DOHH2 (cell line): ENCODE measurements around the gene PCYT2.

Source experiments
- H3F3A ChIP-seq: fragments of 200-600 bp; sonication (generic), shearing (Covaris generic); 2 replicates; pipeline ENCODE4 v1.6.0; 2016; ENCODE audit warnings: antibody characterized with exemption, mild to moderate bottlenecking; ENCODE audit not compliant: control insufficient read depth, insufficient read depth
- H3K27ac ChIP-seq: fragments of 200-600 bp; sonication (generic); 2 replicates; pipeline ENCODE4 v1.5.1; 2014; ENCODE audit warnings: low read depth, mild to moderate bottlenecking, low read length, moderate library complexity
- H3K27me3 ChIP-seq: fragments of 200-600 bp; sonication (generic); 2 replicates; pipeline ENCODE4 v1.6.1; 2014; ENCODE audit warnings: mild to moderate bottlenecking, low read length, mixed read lengths; ENCODE audit not compliant: control insufficient read depth
- H3K36me3 ChIP-seq: fragments of 200-600 bp; sonication (generic); 2 replicates; pipeline ENCODE4 v1.6.1; 2014; ENCODE audit warnings: mild to moderate bottlenecking, low read length, moderate library complexity, mixed read lengths; ENCODE audit not compliant: control insufficient read depth
- H3K4me1 ChIP-seq: fragments of 200-600 bp; sonication (generic); 2 replicates; pipeline ENCODE4 v1.6.1; 2014; ENCODE audit warnings: mild to moderate bottlenecking, low read length, mixed read lengths; ENCODE audit not compliant: control insufficient read depth
- H3K4me2 ChIP-seq: fragments of 200-600 bp; sonication (generic); 2 replicates; pipeline ENCODE4 v1.6.0; 2014; ENCODE audit warnings: mild to moderate bottlenecking, low read length, moderate library complexity
- H3K4me3 ChIP-seq: fragments of 200-600 bp; sonication (generic); 2 replicates; pipeline ENCODE4 v1.5.1; 2014; ENCODE audit warnings: mild to moderate bottlenecking, low read length, mixed read lengths
- H3K79me2 ChIP-seq: fragments of 200-600 bp; sonication (generic); 2 replicates; pipeline ENCODE4 v1.6.1; 2014; ENCODE audit warnings: mild to moderate bottlenecking, low read length, mixed read lengths; ENCODE audit not compliant: control insufficient read depth
- H3K9me2 ChIP-seq: fragments of 200-600 bp; sonication (generic); replicated peaks from 2 replicates; pipeline ENCODE4 v1.6.1; 2014; ENCODE audit warnings: mild to moderate bottlenecking, low read length, mixed read lengths; ENCODE audit not compliant: control insufficient read depth
- H3K9me3 ChIP-seq: fragments of 200-600 bp; sonication (generic); 2 replicates; pipeline ENCODE4 v1.6.1; 2014; ENCODE audit warnings: antibody characterized with exemption, low read length, mixed read lengths; ENCODE audit not compliant: control insufficient read depth, insufficient read depth
- H4K20me1 ChIP-seq: fragments of 200-600 bp; sonication (generic); 2 replicates; pipeline ENCODE4 v1.6.0; 2014; ENCODE audit warnings: low read depth, mild to moderate bottlenecking, antibody characterized with exemption, low read length, moderate library complexity; ENCODE audit not compliant: control insufficient read depth, insufficient read depth
- CTCF ChIP-seq: fragments of 200-600 bp; sonication (generic); IDR thresholded peaks from one replicate; pipeline ENCODE4 v1.5.1; 2014; ENCODE audit warnings: antibody characterized with exemption, mild to moderate bottlenecking, low read depth, low read length; ENCODE audit not compliant: poor library complexity, severe bottlenecking
- EZH2phosphoT487 ChIP-seq: fragments of 200-600 bp; sonication (generic); IDR thresholded peaks from 2 replicates; pipeline ENCODE4 v1.6.1; 2017; ENCODE audit warnings: borderline replicate concordance, mild to moderate bottlenecking, antibody characterized with exemption, low read length, moderate library complexity, mixed read lengths

PCYT2 gene

GRCh38 chr17:81948635-81949378, 37.6 kb upstream of the PCYT2 start:
- Histone ChIP-seq H3K79me2 (no peaks in the 10 kb centered on the region), H3K4me2 (no peak overlapping the region), H3F3A (no peaks in the 10 kb centered on the region), H3K27me3 (no peaks in the 10 kb centered on the region), H3K4me3 (no peak overlapping the region), H3K4me1 (peaks cover 3% of the 10 kb centered on the region; the same call in 1 of the 2 replicates), H3K9me3 (no peaks in the 10 kb centered on the region), H4K20me1 (no peaks in the 10 kb centered on the region), H3K36me3 (no peaks in the 10 kb centered on the region), H3K9me2 (no peaks in the 10 kb centered on the region), H3K27ac (no peak overlapping the region)
- no peak for TF ChIP-seq CTCF

- Histone ChIP-seq H3K27ac (no peak within 1 kb of the TSS), H3K9me3 (no peaks in the 10 kb centered on the region), H3K9me2 (no peaks in the 10 kb centered on the region), H3K27me3 (no peaks in the 10 kb centered on the region), H3K4me1 (peaks cover 3% of the 10 kb centered on the region), H3K4me2 (no peak within 1 kb of the TSS), H3K79me2 (no peaks in the 10 kb centered on the region), H3K4me3 (no peak within 1 kb of the TSS), H3K36me3 (no peaks in the 10 kb centered on the region), H3F3A (no peaks in the 10 kb centered on the region), H4K20me1 (no peaks in the 10 kb centered on the region)
- TF ChIP-seq EZH2phosphoT487 (no peak), CTCF (no peak)
These were observed 36.0 kb upstream of the PCYT2 start, which contains the start of gene MYADML2 for GRCh38 chr17:81947189-81947588. TSS of gene MYADML2 (minus strand) at chr17:81947233. CDS start at chr17:81941741, 5,492 bp downstream.

- no peak overlapping the region for H3K4me3 ChIP-seq
- no peak overlapping the region for H3K4me2 ChIP-seq
- no peaks in the 10 kb centered on the region for H4K20me1 ChIP-seq
- no peaks in the 10 kb centered on the region for H3K79me2 ChIP-seq
- H3K27me3 ChIP-seq = no peaks in the 10 kb centered on the region
- TF ChIP-seq CTCF = no peak
- no peak for TF ChIP-seq EZH2phosphoT487
- H3K4me1 ChIP-seq = peaks cover 18% of the 10 kb centered on the region
- H3K9me3 ChIP-seq = no peaks in the 10 kb centered on the region
- no peaks in the 10 kb centered on the region for H3F3A ChIP-seq
- H3K9me2 ChIP-seq = no peaks in the 10 kb centered on the region
- H3K27ac ChIP-seq = no peak overlapping the region
- no peaks in the 10 kb centered on the region for H3K36me3 ChIP-seq
These were observed 33.7 kb upstream of the PCYT2 start for GRCh38 chr17:81944858-81945257.
